NB4 (cell line): Measurements from ENCODE around the gene LOXL3.

ENCODE experiments used
- CTCF ChIP-seq: IDR thresholded peaks from one replicate; pipeline ENCODE4 v1.5.1; 2012; ENCODE audit warnings: low read depth, low read length
- POLR2A ChIP-seq: IDR thresholded peaks from 2 replicates; pipeline ENCODE4 v1.6.1; 2011; ENCODE audit warnings: mild to moderate bottlenecking; ENCODE audit not compliant: insufficient read length; ENCODE audit errors: extremely low read depth
- TF ChIP-seq, protein P1 (sequence below): IDR thresholded peaks from 2 replicates; pipeline ENCODE4 v1.6.1; 2011; ENCODE audit warnings: low read depth, low read length

DNA sequence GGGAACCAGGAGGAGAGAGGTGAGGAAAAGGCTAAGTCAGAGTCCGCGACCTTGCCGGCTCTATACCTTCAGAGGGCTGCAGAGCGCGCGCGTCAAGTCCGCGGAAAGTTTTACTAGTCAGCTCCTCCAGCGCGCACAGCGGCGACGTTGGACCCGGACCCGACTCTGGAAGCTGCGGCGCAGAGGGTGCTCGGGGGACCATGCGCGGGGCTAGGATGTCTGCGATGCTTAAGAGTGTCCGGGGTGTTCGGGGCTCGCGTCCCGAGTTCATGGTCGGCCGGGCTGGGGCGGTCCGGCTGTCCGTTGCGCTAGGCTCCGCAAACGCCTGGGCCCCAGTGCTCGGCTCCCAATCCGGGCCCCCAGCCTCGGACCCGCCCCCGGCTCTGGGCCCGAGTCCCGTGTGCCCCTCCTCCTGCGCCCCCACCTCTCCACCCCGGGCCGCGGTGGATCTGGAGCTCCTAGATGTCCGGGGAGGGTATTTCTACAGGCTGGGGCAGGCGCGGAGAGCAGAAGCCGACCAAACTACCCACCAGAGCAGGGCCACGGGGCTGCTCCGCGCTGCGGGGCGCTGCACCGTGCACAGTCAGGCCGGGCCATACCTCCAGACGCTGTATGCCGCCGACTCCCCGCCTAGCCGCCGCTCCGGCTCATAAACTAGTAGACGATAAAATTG lies 54.3 kb downstream of the LOXL3 start, which contains the start of gene LBX2:
- TF ChIP-seq CTCF (no peak), POLR2A (no peak)
- TF ChIP-seq, protein P1, sequence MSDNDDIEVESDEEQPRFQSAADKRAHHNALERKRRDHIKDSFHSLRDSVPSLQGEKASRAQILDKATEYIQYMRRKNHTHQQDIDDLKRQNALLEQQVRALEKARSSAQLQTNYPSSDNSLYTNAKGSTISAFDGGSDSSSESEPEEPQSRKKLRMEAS: no peak
